EH (cell line): ENCODE data around the gene KLC1.

ENCODE experiments used
- DNase-seq: peaks from one replicate; pipeline ENCODE4 v3.0.0-alpha.2; 2015; ENCODE audit warnings: low read depth

Gene KLC1

DNA sequence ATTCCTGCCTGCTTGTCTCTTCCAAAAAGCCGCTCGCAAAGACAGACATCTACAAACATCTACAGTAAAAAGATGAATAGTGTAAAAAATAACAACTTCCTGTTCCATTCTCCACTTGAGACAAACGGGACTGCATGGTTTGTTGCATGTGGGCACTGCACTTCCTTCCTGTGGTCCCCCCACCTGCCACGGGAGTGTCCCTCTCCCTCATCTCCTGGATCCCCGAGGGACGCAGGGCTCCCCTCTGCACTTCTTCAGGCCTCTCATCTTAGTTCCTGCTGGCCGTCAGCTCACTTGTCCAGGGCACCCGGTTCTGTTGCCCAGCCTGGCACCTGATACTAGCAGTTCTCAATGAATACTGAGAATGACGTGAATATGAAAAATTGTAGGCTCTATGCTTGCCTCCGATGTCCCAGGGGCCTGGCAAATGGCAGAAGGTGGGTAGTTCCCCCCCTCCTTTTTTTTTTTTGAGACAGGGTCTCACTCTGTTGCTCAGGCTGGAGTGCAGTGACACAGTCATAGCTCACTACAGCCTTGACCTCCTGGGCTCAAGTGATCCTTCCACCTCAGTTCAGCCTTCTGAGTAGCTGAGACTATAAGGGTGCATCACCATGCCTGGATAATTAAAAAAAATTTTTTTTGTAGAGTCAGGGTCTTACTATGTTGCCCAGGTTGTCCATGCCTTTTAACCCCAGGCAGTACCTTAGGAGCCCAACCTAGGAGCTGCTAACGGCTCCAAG is 3.5 kb upstream of the KLC1 start:
- no peak for DNase-seq

DNA sequence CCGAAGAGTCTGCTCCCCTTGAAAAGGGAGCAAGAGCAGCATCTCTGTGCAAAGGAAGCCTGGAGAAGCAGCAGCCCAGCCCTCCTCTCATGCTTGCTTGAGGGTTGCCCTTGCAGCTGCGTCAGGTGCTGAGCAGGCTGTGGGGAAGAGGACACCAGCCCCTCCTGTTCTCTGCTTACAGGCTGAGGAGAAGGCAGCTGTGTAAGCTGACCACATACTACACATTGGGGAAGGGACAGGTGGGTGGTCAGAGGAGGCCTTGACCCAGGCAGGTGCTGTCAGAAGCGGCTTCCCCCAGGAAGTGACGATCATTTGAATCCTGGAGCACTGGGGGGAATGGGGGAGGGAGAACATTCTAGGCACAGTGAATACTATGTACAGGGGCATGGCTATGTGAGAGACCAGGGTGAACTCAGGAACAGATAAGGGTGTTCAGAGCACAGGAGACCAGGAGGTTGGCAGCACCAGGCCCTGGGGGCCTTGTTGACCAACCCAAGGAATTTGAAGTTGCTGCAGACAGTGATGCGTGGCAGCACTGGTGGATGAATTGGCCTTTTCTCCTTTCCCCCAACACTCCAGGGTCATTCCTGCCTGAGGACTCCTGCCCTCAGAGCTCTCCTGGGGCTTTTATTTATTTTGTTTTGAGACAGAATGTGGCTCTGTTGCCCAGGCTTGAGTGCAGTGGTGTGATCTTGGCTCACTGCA is 2.7 kb upstream of the KLC1 start:
- DNase-seq = no peak

DNA sequence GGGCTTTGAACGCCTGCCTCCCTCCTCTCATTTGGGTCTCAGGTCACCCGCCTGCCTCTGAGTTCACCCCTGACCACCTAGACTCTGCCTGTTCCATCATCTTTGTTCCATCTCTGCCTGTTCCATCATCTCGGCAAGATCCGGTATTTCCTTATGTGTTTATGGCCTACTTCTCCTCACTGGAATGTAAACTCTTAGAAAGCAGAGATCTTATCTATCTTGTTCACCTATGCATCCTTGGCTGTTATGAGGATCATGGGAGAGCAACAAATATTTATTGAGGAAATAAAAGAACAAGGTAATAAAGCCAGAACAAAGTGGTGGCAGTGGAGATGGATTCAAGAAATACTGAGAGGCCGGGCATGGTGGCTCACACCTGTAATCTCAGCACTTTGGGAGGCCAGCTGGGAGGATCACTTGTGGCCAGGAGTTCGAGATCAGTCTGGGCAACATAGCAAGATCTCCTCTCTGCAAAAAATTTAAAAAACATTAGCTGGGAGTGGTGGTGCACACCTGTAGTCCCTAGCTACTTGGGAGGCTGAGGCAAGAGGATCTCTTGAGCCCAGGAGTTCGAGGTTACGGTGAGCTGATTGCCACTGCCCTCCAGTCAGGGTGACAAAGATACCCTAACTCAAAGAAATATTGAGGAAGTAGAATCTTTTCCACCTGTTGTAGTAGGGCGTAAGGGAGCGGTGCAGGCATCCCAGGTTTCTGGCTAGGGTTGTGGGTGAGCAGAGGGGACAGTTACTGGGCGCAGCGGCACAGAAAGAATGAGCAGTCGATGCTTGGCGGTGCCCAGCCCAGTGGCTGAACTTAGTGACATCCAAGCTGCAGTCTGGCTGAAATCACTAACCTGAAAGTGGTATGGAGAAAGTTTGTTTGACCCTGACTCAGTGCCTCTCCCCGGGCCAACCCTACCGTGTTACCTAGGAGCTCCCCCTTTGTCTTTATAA is 1.7 kb upstream of the KLC1 start:
- no peak for DNase-seq

DNA sequence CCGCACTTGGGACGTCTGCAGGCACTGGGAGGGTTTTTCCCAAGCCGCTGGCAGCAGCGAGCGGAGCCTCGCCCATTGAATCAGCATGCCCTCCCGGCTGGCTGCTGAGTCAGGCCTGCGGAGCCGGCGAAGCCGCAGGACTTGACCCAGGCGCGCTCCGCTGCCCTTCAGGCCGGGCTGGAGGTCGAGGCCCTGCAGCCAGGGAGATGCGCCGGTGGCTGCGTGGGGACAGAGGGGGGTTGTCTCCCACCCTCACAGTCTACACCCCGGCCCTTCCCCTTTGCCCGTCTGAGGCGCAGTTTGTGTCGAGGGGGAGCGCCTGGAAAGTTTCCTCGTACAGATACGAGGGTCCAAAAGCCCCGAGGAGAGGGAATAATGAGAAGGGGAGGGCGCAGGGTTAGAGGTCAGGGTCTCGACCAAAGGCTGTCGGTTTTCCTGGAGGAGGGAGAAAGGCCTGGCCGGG is 759 bp upstream of the KLC1 start:
- DNase-seq = peak; percentile 82

DNA sequence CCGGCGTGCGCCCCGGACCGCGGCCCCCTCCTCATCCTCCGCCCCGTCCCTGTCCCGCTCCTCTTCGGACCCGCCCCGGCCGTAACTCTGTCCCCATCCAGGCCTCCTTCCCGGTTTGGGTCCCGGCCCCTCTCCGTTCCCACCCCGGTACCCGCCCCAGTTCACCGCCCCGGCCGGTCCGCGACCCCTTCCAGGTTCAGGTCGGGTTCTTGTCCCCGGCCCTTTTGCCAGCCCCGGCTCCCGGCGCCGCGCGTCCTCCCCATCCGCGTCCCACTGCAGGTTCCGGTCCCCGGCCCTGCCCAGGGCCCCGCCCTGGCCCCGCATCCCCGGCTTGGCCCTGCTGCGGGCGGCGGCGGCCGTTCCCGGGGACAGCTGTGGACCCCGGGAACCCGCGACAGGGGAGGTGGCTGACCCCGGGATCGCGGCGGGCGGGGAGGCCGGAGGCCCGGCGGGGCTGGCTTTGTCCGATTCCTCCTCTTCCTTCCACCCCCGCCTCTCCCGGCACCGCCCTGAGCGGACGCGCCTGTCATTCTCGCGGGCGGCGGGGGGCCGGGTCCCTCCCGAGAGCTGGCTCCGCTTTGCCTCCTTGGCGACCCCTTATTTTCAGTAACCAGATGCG is 601 bp downstream of the KLC1 start:
- peak; percentile 47 for DNase-seq

DNA sequence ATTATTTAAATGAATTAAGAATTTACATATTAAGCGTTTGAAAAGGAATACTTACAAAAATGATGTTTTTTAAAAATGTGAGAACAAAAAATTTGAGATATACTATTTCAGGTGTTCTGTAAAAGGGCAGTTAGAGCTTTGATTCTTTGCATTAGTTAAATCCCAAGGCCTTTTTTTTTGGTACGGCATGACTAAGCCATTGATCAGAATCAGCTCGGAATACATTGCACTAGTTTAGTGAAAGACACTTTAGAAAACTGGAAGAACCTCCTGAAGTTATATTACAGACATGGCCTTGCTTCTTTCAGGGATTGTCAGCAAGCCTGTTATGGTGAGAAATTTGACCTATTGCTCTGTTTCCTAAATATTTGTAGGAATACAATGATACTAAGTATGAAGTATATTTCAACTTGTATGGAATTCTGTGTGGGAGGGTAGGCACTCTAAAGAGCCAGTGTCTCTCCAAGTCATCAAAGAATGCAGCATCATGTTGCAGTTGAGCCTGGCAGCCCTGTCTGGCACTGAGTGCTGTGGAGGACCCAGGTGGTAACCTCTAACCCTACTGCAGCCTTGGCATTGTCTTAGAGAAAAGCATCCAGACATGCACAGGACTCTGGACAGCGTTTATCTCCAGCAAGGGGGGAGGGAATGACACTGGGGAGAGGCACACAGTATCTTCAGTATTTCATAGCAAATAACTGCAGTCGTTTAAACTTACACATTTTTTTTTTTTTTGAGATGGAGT is 1.5 kb downstream of the KLC1 start:
- peak; percentile 25 for DNase-seq

DNA sequence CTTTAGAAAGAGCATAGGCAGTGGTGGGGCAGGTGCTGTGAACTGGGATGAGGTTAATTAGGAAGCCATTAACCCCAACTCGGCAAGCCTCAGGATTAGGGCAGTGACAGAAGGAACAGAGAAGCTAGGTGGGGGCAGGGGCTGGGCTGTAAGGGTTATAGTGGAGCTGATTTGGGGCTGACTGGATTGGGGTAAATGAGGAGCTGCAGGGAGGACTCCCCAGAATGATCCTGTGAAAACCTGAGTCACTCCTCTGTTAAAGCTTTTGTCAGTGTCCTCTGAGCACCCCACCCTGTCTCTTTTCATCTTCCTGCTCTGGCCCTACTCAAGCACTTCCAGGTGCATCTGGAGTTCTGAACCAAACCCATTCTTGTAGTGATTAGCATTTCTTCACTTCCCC is 4.4 kb downstream of the KLC1 start:
- no peak for DNase-seq

DNA sequence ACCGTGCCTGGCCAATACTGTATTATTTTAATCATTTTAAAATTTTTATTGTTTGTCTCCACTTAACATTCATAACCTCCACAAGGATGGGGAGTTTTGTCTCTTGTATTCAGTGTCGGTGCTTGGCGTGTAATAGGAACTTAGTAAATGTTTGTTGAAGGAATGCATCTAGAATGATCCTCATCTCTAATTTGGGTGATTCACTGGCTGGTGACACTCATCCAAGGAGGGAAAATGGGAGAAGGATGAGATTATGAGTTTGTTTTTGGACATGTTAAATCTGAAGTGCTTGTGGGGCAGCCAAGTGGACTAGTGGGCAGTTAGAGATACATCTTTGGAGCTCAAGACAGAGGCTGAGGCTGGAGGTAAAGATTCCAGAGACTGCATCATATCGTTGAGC is 5.1 kb downstream of the KLC1 start:
- peak; percentile 52 for DNase-seq

DNA sequence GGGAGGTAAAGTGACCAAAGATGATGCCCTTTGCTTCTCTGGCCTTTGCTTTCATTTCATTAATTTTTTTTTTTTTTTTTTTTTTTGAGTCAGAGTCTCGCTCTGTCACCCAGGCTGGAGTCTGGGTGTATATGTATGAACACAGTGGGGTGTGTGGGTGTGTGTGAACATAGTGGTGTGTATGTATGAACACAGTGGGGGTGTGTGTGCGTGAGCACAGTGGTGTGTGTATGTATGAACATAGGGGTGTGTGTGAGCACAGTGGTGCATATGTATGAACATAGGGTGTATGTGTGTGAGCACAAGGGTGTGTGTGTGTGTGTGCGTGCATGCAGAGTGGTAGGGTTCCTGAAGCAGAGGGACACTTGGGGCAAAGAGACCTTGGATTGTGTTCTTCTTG is 9.6 kb downstream of the KLC1 start:
- no peak for DNase-seq

DNA sequence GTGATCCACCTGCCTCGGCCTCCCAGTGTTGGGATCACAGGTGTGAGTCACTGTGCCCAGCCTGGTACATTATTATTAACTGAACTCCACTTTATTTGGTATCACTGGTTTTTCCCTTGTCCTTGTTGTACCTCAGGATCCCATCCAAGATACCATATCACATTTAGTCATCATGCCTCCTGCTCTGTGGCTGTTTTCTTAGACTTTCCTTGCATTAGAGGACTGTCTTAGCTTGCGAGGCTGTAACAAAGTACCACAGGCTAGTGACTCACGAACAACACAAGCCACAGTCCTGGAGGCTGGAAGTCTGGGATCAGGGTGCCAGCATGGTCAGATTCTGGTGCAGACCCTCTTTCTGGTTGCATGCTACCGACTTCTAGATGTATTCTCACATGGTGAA is 12.2 kb downstream of the KLC1 start:
- DNase-seq = peak; percentile 83

DNA sequence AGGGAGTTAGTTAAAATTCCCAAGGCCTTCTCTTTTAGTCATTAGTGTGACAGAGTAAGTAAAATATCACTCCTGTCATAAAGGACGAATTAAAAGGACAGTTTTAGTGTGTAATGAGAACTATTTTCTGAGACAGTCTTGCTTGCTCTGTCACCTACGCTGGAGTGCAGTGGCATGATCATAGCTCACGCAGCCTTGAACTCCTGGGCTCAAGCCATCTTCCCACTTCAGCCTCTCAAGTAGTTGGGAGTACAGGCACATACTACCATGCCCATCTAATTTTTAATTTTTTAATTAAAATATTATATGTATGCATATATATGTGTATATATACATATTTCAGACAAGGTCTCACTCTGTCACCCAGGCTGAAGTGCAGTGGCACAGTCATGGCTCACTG is 17.2 kb downstream of the KLC1 start:
- no peak for DNase-seq

DNA sequence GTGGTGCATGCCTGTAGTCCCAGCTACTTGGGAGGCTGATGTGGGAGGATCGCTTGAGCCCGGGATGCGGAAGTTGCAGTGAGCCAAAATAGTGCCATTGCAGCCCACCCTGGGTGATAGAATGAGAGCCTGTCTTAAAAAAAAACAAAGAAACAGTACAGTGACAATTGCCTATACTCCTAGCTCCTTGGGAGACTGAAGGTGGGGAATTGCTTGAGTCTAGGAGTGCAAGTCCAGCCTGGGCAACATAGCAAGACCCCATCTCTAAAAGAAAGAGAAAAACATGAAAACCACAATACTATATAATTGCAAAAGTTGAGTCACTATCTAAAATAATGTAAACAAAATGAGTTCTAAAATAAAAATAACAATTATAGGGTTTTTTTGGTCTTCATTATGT is 20.0 kb downstream of the KLC1 start:
- no peak for DNase-seq

DNA sequence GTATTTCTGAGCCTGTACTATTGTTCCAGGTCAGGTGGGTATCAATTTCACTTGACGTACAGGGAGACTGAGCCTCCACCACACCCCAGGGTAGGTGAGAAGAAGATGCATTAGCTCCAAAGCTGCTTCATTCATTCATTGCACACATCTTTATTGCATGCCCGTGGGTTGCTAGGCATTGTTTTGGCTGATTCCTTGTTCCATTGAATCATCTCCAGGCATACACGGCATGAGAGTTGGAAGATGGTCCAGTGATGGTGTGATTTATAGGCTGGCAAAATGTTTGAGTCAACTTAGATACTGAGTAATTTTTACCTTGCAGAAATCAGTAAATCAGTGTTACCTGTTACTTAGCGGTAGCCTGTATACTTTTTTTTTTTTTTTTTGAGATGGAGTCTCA is 21.2 kb downstream of the KLC1 start:
- DNase-seq = no peak

DNA sequence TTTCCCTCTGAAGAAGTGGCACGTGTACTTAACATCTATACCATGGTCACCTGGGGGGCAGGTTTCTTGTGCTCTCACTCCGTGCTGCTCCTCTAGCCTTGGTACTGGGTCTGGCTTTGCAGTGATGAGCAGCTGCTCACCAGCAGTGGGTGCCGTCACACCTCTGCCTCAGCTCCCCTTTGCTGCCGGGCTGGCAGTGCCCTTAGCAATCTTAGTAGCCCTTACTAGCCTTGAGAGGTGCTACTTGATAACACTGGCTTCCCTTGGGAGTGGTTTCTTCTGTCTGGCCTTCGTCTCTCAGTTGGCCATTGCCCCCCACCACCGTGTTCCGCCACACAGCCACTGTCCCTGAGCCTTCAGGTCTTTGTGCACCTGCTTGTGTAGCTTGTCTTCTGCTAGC is 22.6 kb downstream of the KLC1 start:
- no peak for DNase-seq

DNA sequence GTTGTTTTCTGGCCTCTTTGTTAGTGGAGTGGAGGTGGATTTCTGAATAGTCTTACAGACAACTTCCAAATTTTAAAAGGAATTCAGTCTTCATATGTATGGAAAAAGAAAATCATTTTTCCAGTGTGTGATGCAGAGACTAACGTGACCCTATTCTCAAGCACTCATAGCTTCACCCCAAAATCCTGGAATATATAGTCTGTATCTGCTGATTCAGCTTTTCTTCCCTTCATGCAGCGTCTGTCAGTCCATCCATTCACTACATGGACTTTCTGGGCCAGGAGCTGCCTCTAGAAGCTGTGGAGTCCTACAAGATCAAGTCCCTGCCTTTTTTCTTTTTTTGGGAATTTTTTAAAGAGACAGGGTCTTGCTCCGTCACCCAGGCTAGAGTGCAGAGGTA is 23.8 kb downstream of the KLC1 start:
- no peak for DNase-seq

DNA sequence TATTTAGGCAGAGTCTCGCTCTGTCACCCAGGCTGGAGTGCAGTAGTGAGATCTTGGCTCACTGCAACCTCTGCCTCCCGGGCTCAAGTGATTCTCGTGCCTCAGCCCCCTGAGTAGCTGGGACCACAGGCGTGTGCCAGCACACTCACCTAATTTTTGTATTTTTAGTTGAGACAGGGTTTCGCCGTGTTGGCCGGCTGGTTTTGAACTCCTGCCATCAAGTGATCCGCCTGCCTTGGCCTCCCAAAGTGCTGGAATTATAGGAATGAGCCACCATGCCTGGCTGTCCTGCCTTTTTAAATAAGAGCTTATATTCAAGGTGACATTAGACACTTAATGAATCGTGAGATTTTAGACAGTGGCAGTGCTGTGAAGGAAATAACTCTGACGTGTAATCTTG is 24.3 kb downstream of the KLC1 start:
- peak; percentile 73 for DNase-seq

DNA sequence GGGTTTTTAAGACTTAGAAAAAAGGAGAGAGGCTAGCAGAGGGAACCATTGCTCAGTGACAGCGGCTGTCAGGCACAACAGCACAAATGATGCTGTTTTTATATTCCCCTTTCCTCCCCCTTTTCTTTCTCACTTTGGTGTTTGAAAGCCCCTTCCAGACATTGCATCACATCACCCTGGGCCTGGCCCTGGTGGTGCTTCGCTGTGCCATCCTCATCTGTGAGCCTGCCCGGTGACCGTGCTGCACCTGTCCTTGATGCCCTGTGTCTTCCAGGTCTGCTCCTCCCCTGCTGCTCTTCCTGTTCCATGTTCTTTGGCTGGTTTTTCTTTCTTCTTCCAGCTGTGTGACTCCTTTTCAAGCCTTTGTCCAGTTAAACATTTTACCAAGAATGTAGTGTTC is 24.8 kb downstream of the KLC1 start:
- DNase-seq = no peak

DNA sequence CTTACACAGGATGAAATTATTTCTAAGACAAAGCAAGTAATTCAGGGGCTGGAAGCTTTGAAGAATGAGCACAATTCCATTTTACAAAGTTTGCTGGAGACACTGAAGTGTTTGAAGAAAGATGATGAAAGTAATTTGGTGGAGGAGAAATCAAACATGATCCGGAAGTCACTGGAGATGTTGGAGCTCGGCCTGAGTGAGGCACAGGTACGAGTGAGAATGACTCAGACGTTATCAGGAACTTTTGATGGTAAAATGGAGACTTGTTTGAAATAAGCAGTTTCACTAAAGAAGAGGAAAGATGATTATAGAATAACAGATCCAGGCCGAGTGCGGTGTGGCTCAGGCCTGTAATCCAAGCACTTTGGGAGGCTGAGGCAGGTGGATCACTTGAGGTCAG is 25.6 kb downstream of the KLC1 start:
- DNase-seq = no peak

DNA sequence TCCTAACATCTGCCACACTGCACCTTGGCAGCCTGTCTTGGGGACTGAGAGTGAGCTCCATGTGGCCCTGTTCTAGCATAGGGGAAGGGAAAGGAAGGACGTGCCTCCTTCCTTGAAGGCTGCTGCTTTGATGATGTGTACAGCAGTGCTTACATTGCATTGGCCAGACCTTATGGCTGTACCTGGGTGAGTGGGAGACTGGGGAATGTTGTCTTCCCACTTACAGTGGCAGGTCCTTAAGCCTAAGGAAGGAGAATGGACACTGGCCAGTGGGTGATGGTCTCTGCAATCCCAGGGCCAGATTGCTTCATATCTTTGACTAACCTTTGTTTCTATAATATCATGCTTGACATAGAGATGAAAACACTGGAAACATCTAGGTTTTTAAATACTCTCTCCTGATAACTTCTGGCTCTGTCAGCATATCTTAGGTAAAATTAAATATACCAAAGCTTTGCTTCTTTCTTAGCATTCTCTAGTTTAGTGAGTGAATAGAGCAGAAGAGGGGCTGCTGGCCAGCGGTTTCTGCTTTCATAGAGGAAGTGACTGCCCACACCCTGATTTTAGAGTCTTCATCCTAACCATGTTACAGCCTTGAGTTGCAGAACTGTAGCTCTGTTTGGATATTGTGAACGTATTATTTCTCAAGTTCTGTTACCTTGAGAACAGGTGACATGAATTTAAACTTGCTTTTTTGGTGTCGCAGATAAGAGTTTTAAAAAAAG is 27.2 kb downstream of the KLC1 start:
- no peak for DNase-seq

DNA sequence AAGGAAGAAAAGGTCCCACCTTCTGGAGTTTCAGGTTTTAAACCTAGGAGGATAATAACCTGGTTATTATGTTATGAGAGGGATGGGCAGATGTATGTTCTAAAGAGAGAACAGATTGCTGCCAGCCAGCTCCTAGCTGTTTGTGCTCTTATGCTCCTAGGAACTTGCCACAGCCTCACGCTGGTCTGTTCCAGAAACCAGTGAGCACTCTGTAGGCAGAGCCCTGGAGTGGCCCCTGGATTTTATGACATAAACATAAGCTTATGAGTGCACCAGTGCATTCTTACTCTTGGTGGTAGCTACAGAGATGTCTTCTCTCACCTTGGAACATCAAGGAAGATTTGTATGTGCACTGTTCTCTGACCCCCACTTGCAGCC is 27.7 kb downstream of the KLC1 start:
- DNase-seq = no peak

DNA sequence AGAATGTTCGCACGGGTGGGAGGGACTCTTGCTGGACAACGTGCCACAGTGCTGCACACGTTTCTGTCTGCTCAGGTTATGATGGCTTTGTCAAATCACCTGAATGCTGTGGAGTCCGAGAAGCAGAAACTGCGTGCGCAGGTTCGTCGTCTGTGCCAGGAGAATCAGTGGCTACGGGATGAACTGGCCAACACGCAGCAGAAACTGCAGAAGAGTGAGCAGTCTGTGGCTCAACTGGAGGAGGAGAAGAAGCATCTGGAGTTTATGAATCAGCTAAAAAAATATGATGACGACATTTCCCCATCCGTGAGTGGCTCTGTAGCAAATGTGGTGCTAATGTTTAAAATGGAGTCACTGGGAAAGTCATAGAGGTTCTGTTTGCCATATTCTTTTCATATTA is 28.5 kb downstream of the KLC1 start:
- DNase-seq = peak; percentile 73
